ENCODE data around the gene PDE6A.

DNA sequence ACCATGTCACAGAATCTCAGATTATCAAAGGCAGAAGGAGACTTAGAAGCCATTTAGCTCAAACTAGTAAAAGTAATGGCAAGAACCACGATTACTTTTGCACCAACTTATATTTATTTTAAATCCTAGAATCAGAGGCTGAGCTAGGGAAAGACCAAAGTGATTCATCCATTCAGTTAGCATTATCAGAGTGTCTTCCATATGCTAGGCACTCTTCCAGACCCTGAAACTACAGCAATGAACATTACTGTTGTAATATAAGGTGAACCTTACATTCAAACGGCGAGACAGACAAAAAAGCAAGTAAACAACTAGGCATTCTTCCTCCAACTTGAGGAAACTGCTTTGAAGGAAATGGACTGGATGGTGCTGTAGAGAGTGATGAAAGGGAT lies 7.9 kb downstream of the PDE6A start:
- TF ChIP-seq, protein P1, sequence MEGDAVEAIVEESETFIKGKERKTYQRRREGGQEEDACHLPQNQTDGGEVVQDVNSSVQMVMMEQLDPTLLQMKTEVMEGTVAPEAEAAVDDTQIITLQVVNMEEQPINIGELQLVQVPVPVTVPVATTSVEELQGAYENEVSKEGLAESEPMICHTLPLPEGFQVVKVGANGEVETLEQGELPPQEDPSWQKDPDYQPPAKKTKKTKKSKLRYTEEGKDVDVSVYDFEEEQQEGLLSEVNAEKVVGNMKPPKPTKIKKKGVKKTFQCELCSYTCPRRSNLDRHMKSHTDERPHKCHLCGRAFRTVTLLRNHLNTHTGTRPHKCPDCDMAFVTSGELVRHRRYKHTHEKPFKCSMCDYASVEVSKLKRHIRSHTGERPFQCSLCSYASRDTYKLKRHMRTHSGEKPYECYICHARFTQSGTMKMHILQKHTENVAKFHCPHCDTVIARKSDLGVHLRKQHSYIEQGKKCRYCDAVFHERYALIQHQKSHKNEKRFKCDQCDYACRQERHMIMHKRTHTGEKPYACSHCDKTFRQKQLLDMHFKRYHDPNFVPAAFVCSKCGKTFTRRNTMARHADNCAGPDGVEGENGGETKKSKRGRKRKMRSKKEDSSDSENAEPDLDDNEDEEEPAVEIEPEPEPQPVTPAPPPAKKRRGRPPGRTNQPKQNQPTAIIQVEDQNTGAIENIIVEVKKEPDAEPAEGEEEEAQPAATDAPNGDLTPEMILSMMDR (IDR thresholded peaks at IDR 0.05) = no peak
- TF ChIP-seq POLR2A (IDR thresholded peaks at IDR 0.05) (no peak), EP300 (IDR thresholded peaks at IDR 0.05) (no peak)

Data from ovary (tissue), 3 donors.